Progenitor cell of endocrine pancreas (in vitro differentiated cells): ENCODE measurements around the gene UGDH. TPM values are rescaled to one million over a fixed set of nuclear protein-coding genes. Genes with fewer than 3 reads are reported as not detected.

Source experiments
- DNase-seq: peaks from one replicate; pipeline ENCODE4 v3.0.0; 2021; ENCODE audit warnings: low spot score; ENCODE audit not compliant: unreplicated experiment
- H3K27ac Mint-ChIP-seq: 2 replicates; pipeline ENCODE4 v1.8.0; 2021; ENCODE audit warnings: mild to moderate bottlenecking, moderate library complexity, mixed read lengths
- H3K27me3 Mint-ChIP-seq: 2 replicates; pipeline ENCODE4 v1.8.0; 2021; ENCODE audit warnings: mixed read lengths
- H3K36me3 Mint-ChIP-seq: 2 replicates; pipeline ENCODE4 v1.8.0; 2022; ENCODE audit warnings: mixed read lengths; ENCODE audit not compliant: insufficient read depth
- H3K4me1 Mint-ChIP-seq: 2 replicates; pipeline ENCODE4 v1.8.0; 2021; ENCODE audit warnings: low read depth, mixed read lengths
- H3K4me3 Mint-ChIP-seq: 2 replicates; pipeline ENCODE4 v1.8.0; 2021; ENCODE audit warnings: low read depth, mild to moderate bottlenecking, moderate library complexity, mixed read lengths
- H3K9me3 Mint-ChIP-seq: 2 replicates; pipeline ENCODE4 v1.8.0; 2021; ENCODE audit warnings: low read depth, mixed read lengths
- total RNA-seq: library from RNA; stranded (reverse); gene quantifications from 2 replicates; pipeline ENCODE4 v1.2.1, GENCODE V29; 2021
- TF ChIP-seq, protein P1 (sequence below): fragments of 200-600 bp; sonication (generic); IDR thresholded peaks from one replicate; pipeline ENCODE4 v1.5.0; 2021; ENCODE audit warnings: antibody characterized with exemption, mild to moderate bottlenecking; ENCODE audit not compliant: unreplicated experiment

Gene UGDH
- total RNA-seq, 1 donor from 2014 or later: 607 TPM

DNA sequence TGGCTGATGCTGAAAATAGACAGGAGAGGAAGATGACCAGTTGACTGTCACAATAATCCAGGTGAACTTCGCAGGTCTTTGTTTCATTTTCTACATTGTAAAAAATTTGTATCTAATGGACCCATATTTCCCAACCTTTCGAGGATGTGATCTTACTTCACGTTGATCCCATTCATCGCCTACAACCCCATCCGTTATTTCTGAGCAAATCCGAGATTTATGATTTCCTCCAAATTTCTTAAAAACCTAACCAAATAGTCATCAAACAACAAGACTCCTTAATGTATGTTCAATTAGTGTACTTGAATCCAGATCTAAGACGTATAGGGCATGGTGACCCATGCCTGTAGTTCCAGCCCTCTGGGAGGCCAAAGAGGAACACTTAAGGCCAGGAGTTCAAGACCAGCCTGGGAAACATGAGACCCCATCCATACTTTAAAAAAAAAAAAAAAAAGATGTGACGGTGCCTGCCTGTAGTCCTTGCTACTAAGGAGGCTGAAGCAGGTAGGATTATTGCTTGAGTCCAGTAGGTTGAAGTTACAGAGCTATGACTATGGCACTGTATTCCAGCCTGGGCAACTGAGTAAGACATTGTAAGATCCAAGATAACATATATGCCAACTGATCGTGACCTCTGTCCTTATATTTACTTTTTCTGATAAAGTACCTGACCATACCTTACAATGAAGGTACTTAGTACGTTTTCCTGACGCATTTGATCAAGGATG lies 74.2 kb downstream of the UGDH start:
- H3K27ac Mint-ChIP-seq: peak overlapping the region; percentile 78
- DNase-seq: no peak
- peaks cover 48% of the 10 kb centered on the region for H3K36me3 Mint-ChIP-seq

DNA sequence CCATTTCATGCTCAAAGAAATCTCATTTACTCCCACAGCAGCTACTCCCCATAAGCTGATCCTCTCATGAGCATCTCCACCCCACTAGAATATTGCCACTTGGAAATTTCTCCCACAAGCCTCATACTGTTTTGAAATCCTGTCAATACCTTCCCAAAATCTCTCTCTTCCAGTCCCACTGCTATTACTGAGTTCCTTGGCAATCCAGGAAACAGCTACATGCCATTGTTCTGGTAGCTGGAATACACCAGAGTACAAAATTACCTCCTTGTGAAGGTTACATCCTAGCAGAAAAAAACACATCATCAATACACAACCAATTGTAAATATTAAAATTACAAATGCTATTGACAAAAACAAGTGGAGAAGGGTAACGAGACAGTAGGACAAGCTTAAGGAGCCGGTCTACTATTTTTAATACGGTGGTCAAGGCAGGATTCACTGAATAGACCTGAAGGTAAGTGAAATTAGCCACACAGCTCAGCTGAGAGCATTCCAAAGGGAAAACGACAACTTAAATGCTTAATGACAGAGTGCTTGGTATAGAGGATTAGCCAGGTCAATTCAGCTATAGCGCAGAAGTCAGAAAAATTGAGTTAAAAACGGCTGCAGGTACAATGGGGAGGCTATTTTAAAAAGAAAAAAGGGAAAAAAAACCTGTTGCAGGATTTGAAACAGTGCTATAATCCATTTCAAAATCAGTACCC lies 74.9 kb downstream of the UGDH start:
- Mint-ChIP-seq H3K4me1 (peaks cover 34% of the 10 kb centered on the region), H3K27ac (peak overlapping the region; percentile 25), H3K27me3 (no peaks in the 10 kb centered on the region), H3K4me3 (no peak overlapping the region), H3K36me3 (peaks cover 45% of the 10 kb centered on the region), H3K9me3 (no peaks in the 10 kb centered on the region)
- no peak for DNase-seq
- TF ChIP-seq, protein P1, sequence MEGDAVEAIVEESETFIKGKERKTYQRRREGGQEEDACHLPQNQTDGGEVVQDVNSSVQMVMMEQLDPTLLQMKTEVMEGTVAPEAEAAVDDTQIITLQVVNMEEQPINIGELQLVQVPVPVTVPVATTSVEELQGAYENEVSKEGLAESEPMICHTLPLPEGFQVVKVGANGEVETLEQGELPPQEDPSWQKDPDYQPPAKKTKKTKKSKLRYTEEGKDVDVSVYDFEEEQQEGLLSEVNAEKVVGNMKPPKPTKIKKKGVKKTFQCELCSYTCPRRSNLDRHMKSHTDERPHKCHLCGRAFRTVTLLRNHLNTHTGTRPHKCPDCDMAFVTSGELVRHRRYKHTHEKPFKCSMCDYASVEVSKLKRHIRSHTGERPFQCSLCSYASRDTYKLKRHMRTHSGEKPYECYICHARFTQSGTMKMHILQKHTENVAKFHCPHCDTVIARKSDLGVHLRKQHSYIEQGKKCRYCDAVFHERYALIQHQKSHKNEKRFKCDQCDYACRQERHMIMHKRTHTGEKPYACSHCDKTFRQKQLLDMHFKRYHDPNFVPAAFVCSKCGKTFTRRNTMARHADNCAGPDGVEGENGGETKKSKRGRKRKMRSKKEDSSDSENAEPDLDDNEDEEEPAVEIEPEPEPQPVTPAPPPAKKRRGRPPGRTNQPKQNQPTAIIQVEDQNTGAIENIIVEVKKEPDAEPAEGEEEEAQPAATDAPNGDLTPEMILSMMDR: no peak

More for the DNA sequence above, 74.2 kb downstream of the UGDH start:
- H3K4me3 Mint-ChIP-seq: no peak overlapping the region
- peaks cover 40% of the 10 kb centered on the region for H3K4me1 Mint-ChIP-seq
- no peaks in the 10 kb centered on the region for H3K9me3 Mint-ChIP-seq
- no peaks in the 10 kb centered on the region for H3K27me3 Mint-ChIP-seq
- TF ChIP-seq, protein P1: no peak

DNA sequence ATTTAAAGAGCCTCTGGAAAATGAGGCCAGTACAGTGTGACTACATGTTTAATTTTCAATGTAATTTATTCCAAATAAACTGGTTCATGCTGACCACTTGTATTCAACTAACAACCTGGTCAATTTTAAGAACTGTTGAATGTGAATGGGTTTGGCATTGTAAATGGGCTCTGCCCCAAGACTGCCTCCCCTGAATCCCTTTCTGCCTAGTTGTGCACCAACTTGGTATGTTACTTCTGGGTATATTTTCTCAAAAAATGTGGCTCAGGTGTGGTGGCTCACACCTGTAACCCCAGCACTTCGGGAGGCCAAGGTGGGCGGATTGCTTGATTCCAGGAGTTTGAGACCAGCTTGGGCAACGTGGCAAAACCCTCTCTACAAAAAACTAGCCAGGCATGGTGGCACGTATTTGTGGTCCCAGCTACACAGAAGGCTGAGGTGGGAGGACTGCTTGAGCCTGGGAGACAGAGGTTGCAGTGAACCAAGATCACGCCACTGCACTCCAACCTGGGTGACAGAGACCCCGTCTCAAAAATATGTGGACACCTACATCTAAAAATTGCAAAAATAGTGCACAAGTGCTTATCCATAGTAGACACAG lies 75.7 kb downstream of the UGDH start:
- no peak for DNase-seq
- Mint-ChIP-seq H3K4me1 (peaks cover 26% of the 10 kb centered on the region), H3K9me3 (no peaks in the 10 kb centered on the region), H3K27ac (peak overlapping the region; percentile 78), H3K36me3 (peaks cover 38% of the 10 kb centered on the region), H3K27me3 (no peaks in the 10 kb centered on the region), H3K4me3 (no peak overlapping the region)
- TF ChIP-seq, protein P1: no peak

DNA sequence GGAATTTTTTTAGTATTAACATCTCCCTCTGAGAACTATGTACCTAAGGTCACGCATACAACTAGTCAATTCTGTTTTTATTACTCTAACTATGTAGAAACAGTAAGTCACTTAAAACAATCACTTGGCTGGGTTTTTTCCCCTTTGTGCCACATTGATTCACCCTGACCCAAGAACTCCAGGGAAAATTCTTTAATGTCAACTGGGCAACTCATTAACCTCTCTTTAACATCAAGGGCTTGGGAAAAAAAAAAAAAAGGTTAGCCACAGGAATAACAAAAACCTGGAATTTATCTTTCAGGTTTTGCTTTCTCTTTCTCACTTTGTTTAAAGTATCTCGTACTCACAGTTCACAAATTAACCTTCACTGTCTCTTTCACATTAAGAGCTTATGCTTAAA lies 76.6 kb downstream of the UGDH start:
- H3K27ac Mint-ChIP-seq: peak overlapping the region; percentile 78
- H3K27me3 Mint-ChIP-seq: no peaks in the 10 kb centered on the region
- H3K9me3 Mint-ChIP-seq: no peaks in the 10 kb centered on the region
- peaks cover 24% of the 10 kb centered on the region for H3K4me1 Mint-ChIP-seq
- peaks cover 34% of the 10 kb centered on the region for H3K36me3 Mint-ChIP-seq
- TF ChIP-seq, protein P1: no peak
- DNase-seq: no peak
- no peak overlapping the region for H3K4me3 Mint-ChIP-seq

Other genes starting within 250 kb of the UGDH start
- gene RFC1, start 161.1 kb downstream of the UGDH start, total RNA-seq: 46.8 and 58.6 TPM in 2 replicates
- 0.36 and 0.43 TPM in 2 replicates for gene KLB, start 120.5 kb downstream of the UGDH start, total RNA-seq
- 1,349 and 1,450 TPM in 2 replicates for gene RPL9, start 68.5 kb downstream of the UGDH start, total RNA-seq
- gene LIAS, start 68.4 kb downstream of the UGDH start, total RNA-seq: 17.0 and 18.4 TPM in 2 replicates
- gene SMIM14, start 111.4 kb upstream of the UGDH start, total RNA-seq: 61.0 and 70.1 TPM in 2 replicates
- 105 and 110 TPM in 2 replicates for gene UBE2K, start 170.7 kb upstream of the UGDH start, total RNA-seq